HG03520 (cell line): ENCODE measurements around the gene PRDM11.
"Not testable (repeated sequence)": the region's sequence is repeated elsewhere in the genome, so short reads cannot be mapped to it uniquely, and the experiment has no call there.

Experiments
- ATAC-seq: cut with Tn5 transposase; IDR thresholded peaks from one replicate; pipeline ENCODE4 v1.9.1; 2021; ENCODE audit warnings: mild to moderate bottlenecking, moderate library complexity; ENCODE audit not compliant: unreplicated experiment

PRDM11 gene

GRCh38 chr11:45229401-45230020 lies 83.1 kb downstream of the PRDM11 start:
- no peak for ATAC-seq

- no peak for ATAC-seq
Observed at GRCh38 chr11:45232341-45233080, 86.1 kb downstream of the PRDM11 start.

- peak; percentile 79 for ATAC-seq
Observed at GRCh38 chr11:45233121-45233803, 86.8 kb downstream of the PRDM11 start.

GRCh38 chr11:45233804-45234170 lies 87.3 kb downstream of the PRDM11 start:
- ATAC-seq, result no peak

GRCh38 chr11:45234306-45235006 lies 88.0 kb downstream of the PRDM11 start:
- ATAC-seq, result no peak

GRCh38 chr11:45237711-45238315 lies 91.4 kb downstream of the PRDM11 start:
- no peak for ATAC-seq

- ATAC-seq, result no peak
Observed at GRCh38 chr11:45238724-45239123, 92.3 kb downstream of the PRDM11 start.

- ATAC-seq, result no peak
Observed at GRCh38 chr11:45239733-45240132, 93.3 kb downstream of the PRDM11 start.

GRCh38 chr11:45243967-45244366 lies 97.5 kb downstream of the PRDM11 start:
- ATAC-seq, result no peak

- no peak for ATAC-seq
Observed at GRCh38 chr11:45245218-45246045, 99.0 kb downstream of the PRDM11 start.

- no peak for ATAC-seq
Observed at GRCh38 chr11:45246241-45246640, 99.8 kb downstream of the PRDM11 start.

- no peak for ATAC-seq
Observed at GRCh38 chr11:45247433-45247832, 101.0 kb downstream of the PRDM11 start.

GRCh38 chr11:45248501-45249011 lies 102.1 kb downstream of the PRDM11 start:
- no peak for ATAC-seq

- ATAC-seq, result not testable (repeated sequence)
Observed at GRCh38 chr11:45249372-45249771, 102.9 kb downstream of the PRDM11 start.

GRCh38 chr11:45250035-45250718 lies 103.7 kb downstream of the PRDM11 start:
- ATAC-seq, result no peak

GRCh38 chr11:45252134-45252856 lies 105.9 kb downstream of the PRDM11 start:
- ATAC-seq, result no peak

GRCh38 chr11:45252877-45253276 lies 106.4 kb downstream of the PRDM11 start:
- no peak for ATAC-seq

- ATAC-seq, result no peak
Observed at GRCh38 chr11:45253640-45254039, 107.2 kb downstream of the PRDM11 start.

- ATAC-seq, result no peak
Observed at GRCh38 chr11:45254070-45254469, 107.6 kb downstream of the PRDM11 start.
